RWPE1 (cell line): Measurements from ENCODE around the gene ACOX3.

Experiments
- CTCF ChIA-PET: fragments of 350-600 bp; sonication (Branson Sonifier 250); formaldehyde crosslinking; extraction: SDS; loops from one replicate; lab custom pipeline; 2021; lab: Yijun Ruan, JAX
- POLR2A ChIA-PET: fragments of 400-600 bp; formaldehyde crosslinking; extraction: SDS; loops from one replicate; lab custom pipeline; 2020; ENCODE audit warnings: antibody characterized with exemption; ENCODE audit not compliant: low non-redundant PET; lab: Yijun Ruan, JAX
- DNase-seq: peaks from one replicate; pipeline ENCODE4 v3.0.0; 2012; ENCODE audit warnings: low spot score
- H3K27ac ChIP-seq: fragments of 450-650 bp; 2 replicates; pipeline ENCODE4 v1.5.1; 2017
- CTCF ChIP-seq: fragments of 450-650 bp; conservative IDR thresholded peaks from 2 replicates; pipeline ENCODE4 v1.5.1; 2017; ENCODE audit warnings: low read depth, mild to moderate bottlenecking

ACOX3 gene

GRCh38 chr4:8477676-8478075 is 37.2 kb upstream of the ACOX3 start:
- DNase-seq: no peak
- POLR2A ChIA-PET: no interaction called here
- no peak for TF ChIP-seq CTCF
- CTCF ChIA-PET: no interaction called here
- no peak overlapping the region for H3K27ac ChIP-seq

GRCh38 chr4:8477095-8477635 is 36.6 kb upstream of the ACOX3 start:
- CTCF ChIA-PET: no interaction called here
- no peak for DNase-seq
- H3K27ac ChIP-seq: no peak overlapping the region
- no peak for TF ChIP-seq CTCF
- POLR2A ChIA-PET: no interaction called here

- no peak overlapping the region for H3K27ac ChIP-seq
- ChIA-PET POLR2A (no interaction called here), CTCF (no interaction called here)
- no peak for DNase-seq
- no peak for TF ChIP-seq CTCF
These were observed 35.4 kb upstream of the ACOX3 start for GRCh38 chr4:8475751-8476575.

- no peak for DNase-seq
- H3K27ac ChIP-seq: no peak overlapping the region
- TF ChIP-seq CTCF: no peak
- POLR2A ChIA-PET: no interaction called here
- CTCF ChIA-PET: no interaction called here
These were observed 34.3 kb upstream of the ACOX3 start for GRCh38 chr4:8474856-8475255.

GRCh38 chr4:8473920-8474590 is 33.5 kb upstream of the ACOX3 start:
- TF ChIP-seq CTCF: no peak
- DNase-seq: no peak
- ChIA-PET CTCF (interaction anchor here (0.6 kb wide), 1 partner anchor 19 kb away, joined by 4 read pairs; no protein-coding TSS in a partner anchor), POLR2A (no interaction called here)
- no peak overlapping the region for H3K27ac ChIP-seq

- ChIA-PET CTCF (interaction anchor here (0.6 to 1.4 kb wide), 2 partner anchors 18 to 134 kb away, joined by 4 to 5 read pairs; no protein-coding TSS in a partner anchor), POLR2A (no interaction called here)
- TF ChIP-seq CTCF: no peak
- DNase-seq: no peak
- H3K27ac ChIP-seq: no peak overlapping the region
These were observed 32.8 kb upstream of the ACOX3 start for GRCh38 chr4:8473198-8473919.
